DOHH2 (cell line): ENCODE data around the gene TIMELESS.

Experiments used
- H3F3A ChIP-seq: fragments of 200-600 bp; sonication (generic), shearing (Covaris generic); 2 replicates; pipeline ENCODE4 v1.6.0; 2016; ENCODE audit warnings: antibody characterized with exemption, mild to moderate bottlenecking; ENCODE audit not compliant: control insufficient read depth, insufficient read depth
- H3K27ac ChIP-seq: fragments of 200-600 bp; sonication (generic); 2 replicates; pipeline ENCODE4 v1.5.1; 2014; ENCODE audit warnings: low read depth, mild to moderate bottlenecking, low read length, moderate library complexity
- H3K27me3 ChIP-seq: fragments of 200-600 bp; sonication (generic); 2 replicates; pipeline ENCODE4 v1.6.1; 2014; ENCODE audit warnings: mild to moderate bottlenecking, low read length, mixed read lengths; ENCODE audit not compliant: control insufficient read depth
- H3K36me3 ChIP-seq: fragments of 200-600 bp; sonication (generic); 2 replicates; pipeline ENCODE4 v1.6.1; 2014; ENCODE audit warnings: mild to moderate bottlenecking, low read length, moderate library complexity, mixed read lengths; ENCODE audit not compliant: control insufficient read depth
- H3K4me1 ChIP-seq: fragments of 200-600 bp; sonication (generic); 2 replicates; pipeline ENCODE4 v1.6.1; 2014; ENCODE audit warnings: mild to moderate bottlenecking, low read length, mixed read lengths; ENCODE audit not compliant: control insufficient read depth
- H3K4me2 ChIP-seq: fragments of 200-600 bp; sonication (generic); 2 replicates; pipeline ENCODE4 v1.6.0; 2014; ENCODE audit warnings: mild to moderate bottlenecking, low read length, moderate library complexity
- H3K4me3 ChIP-seq: fragments of 200-600 bp; sonication (generic); 2 replicates; pipeline ENCODE4 v1.5.1; 2014; ENCODE audit warnings: mild to moderate bottlenecking, low read length, mixed read lengths
- H3K79me2 ChIP-seq: fragments of 200-600 bp; sonication (generic); 2 replicates; pipeline ENCODE4 v1.6.1; 2014; ENCODE audit warnings: mild to moderate bottlenecking, low read length, mixed read lengths; ENCODE audit not compliant: control insufficient read depth
- H3K9me2 ChIP-seq: fragments of 200-600 bp; sonication (generic); replicated peaks from 2 replicates; pipeline ENCODE4 v1.6.1; 2014; ENCODE audit warnings: mild to moderate bottlenecking, low read length, mixed read lengths; ENCODE audit not compliant: control insufficient read depth
- H3K9me3 ChIP-seq: fragments of 200-600 bp; sonication (generic); 2 replicates; pipeline ENCODE4 v1.6.1; 2014; ENCODE audit warnings: antibody characterized with exemption, low read length, mixed read lengths; ENCODE audit not compliant: control insufficient read depth, insufficient read depth
- H4K20me1 ChIP-seq: fragments of 200-600 bp; sonication (generic); 2 replicates; pipeline ENCODE4 v1.6.0; 2014; ENCODE audit warnings: low read depth, mild to moderate bottlenecking, antibody characterized with exemption, low read length, moderate library complexity; ENCODE audit not compliant: control insufficient read depth, insufficient read depth
- CTCF ChIP-seq: fragments of 200-600 bp; sonication (generic); IDR thresholded peaks from one replicate; pipeline ENCODE4 v1.5.1; 2014; ENCODE audit warnings: antibody characterized with exemption, mild to moderate bottlenecking, low read depth, low read length; ENCODE audit not compliant: poor library complexity, severe bottlenecking
- EZH2phosphoT487 ChIP-seq: fragments of 200-600 bp; sonication (generic); IDR thresholded peaks from 2 replicates; pipeline ENCODE4 v1.6.1; 2017; ENCODE audit warnings: borderline replicate concordance, mild to moderate bottlenecking, antibody characterized with exemption, low read length, moderate library complexity, mixed read lengths

Gene TIMELESS

GRCh38 chr12:56477521-56478225 lies 28.4 kb upstream of the TIMELESS start:
- H3K27ac ChIP-seq, result no peak overlapping the region

DNA sequence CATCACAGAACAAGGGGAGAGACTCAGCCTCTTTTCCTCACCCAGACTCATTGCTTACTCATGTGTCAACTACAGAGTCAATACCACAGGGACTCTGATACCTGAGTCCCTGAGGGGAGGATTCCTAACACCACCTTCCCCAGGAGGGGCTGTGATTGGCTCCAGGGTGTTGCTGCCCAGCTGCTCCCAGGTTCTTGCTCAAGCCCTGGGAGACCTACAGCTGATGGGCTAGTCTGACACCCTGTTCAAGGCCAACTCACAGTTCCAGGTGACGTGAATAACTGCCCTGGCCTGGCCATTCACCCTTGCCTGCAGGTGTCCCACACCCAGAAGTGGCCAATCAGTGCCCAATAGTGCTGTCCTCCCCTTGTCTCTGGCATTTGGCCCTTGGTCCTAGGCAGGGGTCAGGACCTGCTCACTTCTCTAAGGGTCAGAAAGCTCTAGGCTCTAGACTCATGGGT lies 27.8 kb upstream of the TIMELESS start:
- Histone ChIP-seq H3K36me3 (peaks cover 9% of the 10 kb centered on the region), H3K9me2 (no peaks in the 10 kb centered on the region), H3K27me3 (no peaks in the 10 kb centered on the region), H3K4me1 (peaks cover 11% of the 10 kb centered on the region), H3K27ac (no peak overlapping the region), H3K79me2 (peaks cover 2% of the 10 kb centered on the region; the same call in 1 of the 2 replicates), H3K4me2 (no peak overlapping the region), H3K9me3 (no peaks in the 10 kb centered on the region), H4K20me1 (no peaks in the 10 kb centered on the region), H3K4me3 (no peak overlapping the region), H3F3A (no peaks in the 10 kb centered on the region)
- TF ChIP-seq EZH2phosphoT487 (no peak), CTCF (no peak)

More at GRCh38 chr12:56477521-56478225, 28.4 kb upstream of the TIMELESS start:
- Histone ChIP-seq H3K9me2 (no peaks in the 10 kb centered on the region), H3K4me2 (no peak overlapping the region), H4K20me1 (no peaks in the 10 kb centered on the region), H3K36me3 (0 out of 2 replicates have a peak, but pooled peaks cover 3% of the 10 kb centered on the region), H3K9me3 (no peaks in the 10 kb centered on the region), H3K27me3 (no peaks in the 10 kb centered on the region), H3K4me1 (peaks cover 8% of the 10 kb centered on the region), H3F3A (no peaks in the 10 kb centered on the region), H3K4me3 (no peak overlapping the region), H3K79me2 (no peaks in the 10 kb centered on the region)
- TF ChIP-seq EZH2phosphoT487 (no peak), CTCF (no peak)

DNA sequence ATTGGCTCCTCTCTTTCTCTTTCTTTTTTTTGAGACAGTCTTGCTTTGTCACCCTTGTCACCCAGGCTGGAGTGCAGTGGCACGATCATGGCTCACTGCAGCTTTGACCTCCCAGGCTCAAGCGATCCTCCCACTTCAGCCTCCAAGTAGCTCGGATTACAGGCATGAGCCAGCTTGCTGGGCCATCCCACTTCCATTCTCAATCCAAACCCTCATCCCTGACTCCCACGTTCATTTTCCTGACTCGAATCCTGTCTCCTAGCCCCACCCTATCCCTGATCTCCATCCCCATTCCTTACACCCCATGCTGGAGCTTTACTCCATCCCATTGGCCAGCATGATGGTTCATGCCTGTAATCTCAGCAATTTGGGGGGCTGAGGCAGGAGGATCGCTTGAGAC lies 26.9 kb upstream of the TIMELESS start:
- Histone ChIP-seq H3K36me3 (peaks cover 16% of the 10 kb centered on the region), H3K27me3 (no peaks in the 10 kb centered on the region), H3K9me2 (no peaks in the 10 kb centered on the region), H3K4me1 (peaks cover 16% of the 10 kb centered on the region), H3K9me3 (no peaks in the 10 kb centered on the region), H3K27ac (no peak overlapping the region), H3K4me2 (no peak overlapping the region), H3F3A (no peaks in the 10 kb centered on the region), H3K79me2 (peaks cover 9% of the 10 kb centered on the region), H3K4me3 (no peak overlapping the region), H4K20me1 (no peaks in the 10 kb centered on the region)
- no peak for TF ChIP-seq CTCF
- no peak for TF ChIP-seq EZH2phosphoT487
